Erythroblast (primary cell): ENCODE data around the gene GPR21.

Experiments
- GATA1 ChIP-seq: IDR thresholded peaks from 2 replicates; pipeline ENCODE4 v1.6.1; 2011; ENCODE audit warnings: low read depth, mild to moderate bottlenecking, control low read depth, low read length, moderate library complexity
- POLR2A ChIP-seq: IDR thresholded peaks from 2 replicates; pipeline ENCODE4 v1.6.1; 2011; ENCODE audit warnings: mild to moderate bottlenecking, low read length

- TF ChIP-seq POLR2A = no peak
- TF ChIP-seq GATA1 = no peak
These were observed 36.7 kb downstream of the GPR21 start for GRCh38 chr9:123070198-123070597.
